GM18526 (cell line): ENCODE data around the gene SWI5.

Source experiments
- POLR2A ChIP-seq: IDR thresholded peaks from 3 replicates; pipeline ENCODE4 v1.6.1; 2011; ENCODE audit not compliant: insufficient read length; ENCODE audit errors: extremely low read depth

The SWI5 gene

GRCh38 chr9:128276008-128276573, at the start of gene SWI5:
Gene SWI5, plus strand, starts transcription at chr9:128276276.
- TF ChIP-seq POLR2A, result peak; percentile 99

- TF ChIP-seq POLR2A, result no peak
Measured at GRCh38 chr9:128226412-128226801, 49.7 kb upstream of the SWI5 start.

GRCh38 chr9:128231638-128232527, 44.2 kb upstream of the SWI5 start:
- TF ChIP-seq POLR2A, result no peak

GRCh38 chr9:128232528-128233428, 43.3 kb upstream of the SWI5 start:
- no peak for TF ChIP-seq POLR2A

- no peak for TF ChIP-seq POLR2A
Measured at GRCh38 chr9:128233817-128234406, 42.2 kb upstream of the SWI5 start.

GRCh38 chr9:128242124-128242523, 34.0 kb upstream of the SWI5 start:
- no peak for TF ChIP-seq POLR2A

GRCh38 chr9:128242828-128243214, 33.3 kb upstream of the SWI5 start:
- no peak for TF ChIP-seq POLR2A

GRCh38 chr9:128243215-128244018, 32.7 kb upstream of the SWI5 start:
- no peak for TF ChIP-seq POLR2A

GRCh38 chr9:128244091-128244836, 31.8 kb upstream of the SWI5 start:
- no peak for TF ChIP-seq POLR2A

GRCh38 chr9:128244837-128245231, 31.2 kb upstream of the SWI5 start:
- no peak for TF ChIP-seq POLR2A

GRCh38 chr9:128245421-128246151, 30.5 kb upstream of the SWI5 start:
- TF ChIP-seq POLR2A, result no peak

GRCh38 chr9:128246471-128246870, 29.6 kb upstream of the SWI5 start:
- TF ChIP-seq POLR2A, result no peak

- TF ChIP-seq POLR2A, result no peak
Measured at GRCh38 chr9:128247226-128247803, 28.8 kb upstream of the SWI5 start.
